HepG2 (cell line): ENCODE measurements around the gene WASHC3. TPM values are rescaled to one million over a fixed set of nuclear protein-coding genes. Genes with fewer than 3 reads are reported as not detected.

Experiments used
- ATAC-seq: fragments of 200-7000 bp; cut with Tn5 transposase; 3 replicates; pipeline ENCODE4 v1.9.1; 2020; ENCODE audit warnings: mild to moderate bottlenecking, moderate library complexity
- BruUV-seq: library from RNA; stranded (reverse); fragments of 400-500 nt; replicated peaks from 2 replicates; lab custom pipeline; 2021; lab: Mats Ljungman, UMichigan
- CTCF ChIA-PET: fragments of 300-600 bp; formaldehyde crosslinking; extraction: SDS; loops from one replicate; lab custom pipeline; 2021; ENCODE audit warnings: low total read pairs, inconsistent platforms, low intra/inter-chr PET ratio; lab: Yijun Ruan, JAX
- POLR2A ChIA-PET: fragments of 350-600 bp; sonication (Branson Sonifier 250); formaldehyde crosslinking; loops from one replicate; lab custom pipeline; 2020; ENCODE audit warnings: antibody characterized with exemption, inconsistent platforms; lab: Yijun Ruan, JAX
- DNase-seq: peaks from one replicate; pipeline ENCODE4 v3.0.0-alpha.2; 2015; ENCODE audit warnings: low spot score
- FAIRE-seq: peaks from 3 replicates; lab custom pipeline; 2011; peaks lifted over from hg19 to GRCh38; lab: Jason Lieb, UNC
- H2AFZ ChIP-seq: one replicate; pipeline ENCODE4 v1.6.1; 2011; ENCODE audit warnings: low read length, inconsistent platforms
- H3K27ac ChIP-seq: fragments of 300-600 bp; 3 replicates; pipeline ENCODE4 v1.8.0; 2011; ENCODE audit warnings: mixed run types, mild to moderate bottlenecking, mixed read lengths, low read length, inconsistent platforms; ENCODE audit not compliant: insufficient read depth; ENCODE audit errors: extremely low read length
- H3K27me3 ChIP-seq, 2 experiments: fragments of 200-600 bp in 1 of 2; 2 replicates in 1 of 2; 3 replicates in 1 of 2; pipeline versions ENCODE4 v1.6.0 to v1.8.0; 2011; ENCODE audit warnings: low read length in 2 of 2, mild to moderate bottlenecking in 2 of 2, moderate library complexity in 2 of 2, inconsistent platforms in 1 of 2; ENCODE audit not compliant: insufficient read depth in 2 of 2, control insufficient read depth in 1 of 2
- H3K36me3 ChIP-seq, 2 experiments: fragments of 200-600 bp in 1 of 2; replicated peaks in 1 of 2; 2 replicates in 1 of 2; 3 replicates in 1 of 2; pipeline versions ENCODE4 v1.5.1 to v1.8.0; 2011; ENCODE audit warnings: low read length in 2 of 2, inconsistent platforms in 1 of 2; ENCODE audit not compliant: insufficient read depth in 2 of 2, control insufficient read depth in 1 of 2
- H3K4me1 ChIP-seq: 2 replicates; pipeline ENCODE4 v1.5.1; 2012; ENCODE audit warnings: low read length, inconsistent platforms; ENCODE audit not compliant: insufficient read depth
- H3K4me2 ChIP-seq: 2 replicates; pipeline ENCODE4 v1.6.0; 2011; ENCODE audit warnings: low read depth, low read length, inconsistent platforms
- H3K4me3 ChIP-seq, 3 experiments: fragments of 200-600 bp in 1 of 3; sonication (generic), shearing (Covaris generic) in 1 of 3; replicated peaks in 1 of 3; 2 replicates each; pipeline ENCODE4 v1.5.1; 2011 to 2016; ENCODE audit warnings: low read length in 3 of 3, inconsistent platforms in 2 of 3, low read depth in 2 of 3, mild to moderate bottlenecking in 2 of 3, control low read depth in 1 of 3, mixed read lengths in 1 of 3; ENCODE audit not compliant: insufficient read depth in 1 of 3
- H3K79me2 ChIP-seq: one replicate; pipeline ENCODE4 v1.6.1; 2011; ENCODE audit warnings: low read length, inconsistent platforms; ENCODE audit not compliant: insufficient read depth
- H3K9ac ChIP-seq: 2 replicates; pipeline ENCODE4 v1.6.0; 2011; ENCODE audit warnings: mild to moderate bottlenecking, low read depth, low read length, inconsistent platforms; ENCODE audit not compliant: insufficient read depth
- H3K9me3 ChIP-seq: 2 replicates; pipeline ENCODE4 v1.5.1; 2012; ENCODE audit warnings: mild to moderate bottlenecking, low read length
- H4K20me1 ChIP-seq: 2 replicates; pipeline ENCODE4 v1.6.0; 2011; ENCODE audit warnings: inconsistent platforms, mild to moderate bottlenecking, low read length, moderate library complexity; ENCODE audit not compliant: insufficient read depth
- ARNT2 ChIP-seq: sonication (generic); formaldehyde crosslinking; IDR thresholded peaks from 2 replicates; pipeline ENCODE4 v1.8.0; 2022; ENCODE audit warnings: mild to moderate bottlenecking, low read depth, missing genetic modification reagents, moderate library complexity
- ARNTL ChIP-seq: sonication (generic); formaldehyde crosslinking; IDR thresholded peaks from 2 replicates; pipeline ENCODE4 v1.4.0; 2020; ENCODE audit warnings: mild to moderate bottlenecking, missing genetic modification reagents
- BORCS8-MEF2B ChIP-seq: sonication (generic); formaldehyde crosslinking; IDR thresholded peaks from 2 replicates; pipeline ENCODE4 v1.8.0; 2022; ENCODE audit warnings: mild to moderate bottlenecking, missing genetic modification reagents
- DDIT3 ChIP-seq: sonication (generic); formaldehyde crosslinking; IDR thresholded peaks from 2 replicates; pipeline ENCODE4 v1.4.0; 2020; ENCODE audit warnings: mild to moderate bottlenecking, missing genetic modification reagents
- HHEX ChIP-seq: IDR thresholded peaks from 2 replicates; pipeline ENCODE4 v1.6.1; 2016; ENCODE audit warnings: control low read depth
- HIVEP1 ChIP-seq: sonication (generic); formaldehyde crosslinking; IDR thresholded peaks from 2 replicates; pipeline ENCODE4 v1.4.0; 2020; ENCODE audit warnings: mild to moderate bottlenecking, missing genetic modification reagents
- NFE2L1 ChIP-seq: sonication (generic); formaldehyde crosslinking; IDR thresholded peaks from 2 replicates; pipeline ENCODE4 v1.4.0; 2020; ENCODE audit warnings: missing genetic modification reagents, mild to moderate bottlenecking, borderline replicate concordance
- NFIC ChIP-seq: IDR thresholded peaks from 2 replicates; pipeline ENCODE4 v1.6.1; 2012; ENCODE audit warnings: mild to moderate bottlenecking, low read length, inconsistent platforms
- SMYD3 ChIP-seq: sonication (generic); formaldehyde crosslinking; IDR thresholded peaks from 2 replicates; pipeline ENCODE4 v1.8.1; 2023; ENCODE audit warnings: mild to moderate bottlenecking, missing genetic modification reagents
- U2AF1 ChIP-seq: fragments of 200-400 bp; formaldehyde crosslinking; optimal IDR thresholded peaks from 2 replicates; pipeline ENCODE3; 2017; ENCODE audit warnings: mild to moderate bottlenecking, low read depth, low read length
- ZNF282 ChIP-seq: fragments of 450-650 bp; IDR thresholded peaks from 2 replicates; pipeline ENCODE4 v1.6.1; 2018; ENCODE audit not compliant: partially characterized antibody
- ZNF501 ChIP-seq: sonication (generic); formaldehyde crosslinking; IDR thresholded peaks from 2 replicates; pipeline ENCODE4 v1.5.1; 2020; ENCODE audit warnings: mild to moderate bottlenecking, moderate library complexity, missing genetic modification reagents
- ZNF816 ChIP-seq: sonication (generic); formaldehyde crosslinking; IDR thresholded peaks from 2 replicates; pipeline ENCODE4 v1.8.0; 2022; ENCODE audit warnings: missing genetic modification reagents, mild to moderate bottlenecking, borderline replicate concordance
- ZSCAN25 ChIP-seq: sonication (generic); formaldehyde crosslinking; IDR thresholded peaks from 2 replicates; pipeline ENCODE4 v1.8.0; 2022; ENCODE audit warnings: mild to moderate bottlenecking, missing genetic modification reagents
- WGBS: methylation state at CpG from one replicate; pipeline ENCODE4 v1.1.6; 2017; ENCODE audit warnings: low lambda C conversion rate; 5-methylcytosine and 5-hydroxymethylcytosine counted together
- in situ Hi-C: cut with HindIII; loops from 2 replicates; pipeline ENCODE4 v1.10.0; 2017; ENCODE audit warnings: low pct_unique_long_range_greater_than_20kb; ENCODE audit not compliant: extremely low pct_ligation_motif_present
- intact Hi-C: fragments of 100-400 bp; cut with micrococcal nuclease; formaldehyde crosslinking; loops from one replicate; pipeline ENCODE4 v1.10.0; 2022; ENCODE audit not compliant: unreplicated experiment
- polyA plus RNA-seq, 8 experiments: library from polyadenylated mRNA; depleted of rRNA in 3 of 8; stranded (reverse) in 7 of 8; unstranded in 1 of 8; fragments of >200 nt; fragmentation: Illumina TruSeq in 4 of 8; extraction: Trizol in 4 of 8; gene quantifications; 2 replicates each; pipeline versions ENCODE4 v1.2.1 to v1.2.3, GENCODE V29; 2011 to 2016; ENCODE audit warnings: low read depth in 4 of 8, missing spikeins in 1 of 8, mixed read lengths in 1 of 8; ENCODE audit not compliant: insufficient read depth in 1 of 8
- total RNA-seq, 5 experiments: library from RNA; depleted of rRNA; stranded (reverse); fragments of >200 nt; fragmentation: Illumina TruSeq; extraction: Trizol; gene quantifications; 2 replicates each; pipeline ENCODE4 v1.2.3, GENCODE V29; 2016; ENCODE audit warnings: low read depth in 1 of 5
- TF ChIP-seq, protein P1 (sequence below): sonication (generic); formaldehyde crosslinking; conservative IDR thresholded peaks from 2 replicates; pipeline ENCODE4 v1.4.0; 2020; ENCODE audit warnings: missing genetic modification reagents
- TF ChIP-seq, protein P2 (sequence below): sonication (generic); formaldehyde crosslinking; IDR thresholded peaks from 2 replicates; pipeline ENCODE4 v1.4.0; 2020; ENCODE audit warnings: missing genetic modification reagents

Gene WASHC3
- total and polyA plus RNA-seq, 2 of the 13 experiments (the other 11 are each of a cell fraction or from before 2014, with no cell fraction given): 32.7 to 47.3 TPM

GRCh38 chr12:102009796-102010195 is 52.0 kb downstream of the WASHC3 start:
- no peak overlapping the region for H3K4me3 ChIP-seq
- DNase-seq (no peak), ATAC-seq (no peak), FAIRE-seq (no peak)
- no peaks in the 10 kb centered on the region for H3K4me1 ChIP-seq
- no peaks in the 10 kb centered on the region for H3K9me3 ChIP-seq
- H2AFZ ChIP-seq: no peak overlapping the region
- H3K79me2 ChIP-seq: no peaks in the 10 kb centered on the region
- no peak overlapping the region for H3K9ac ChIP-seq
- no peaks in the 10 kb centered on the region for H4K20me1 ChIP-seq
- no peak overlapping the region for H3K4me2 ChIP-seq
- TF ChIP-seq ARNT2 (CRISPR knock-in tag): no peak
- no peak for TF ChIP-seq ZSCAN25 (CRISPR knock-in tag)
- TF ChIP-seq HIVEP1: no peak
- TF ChIP-seq, protein P1, sequence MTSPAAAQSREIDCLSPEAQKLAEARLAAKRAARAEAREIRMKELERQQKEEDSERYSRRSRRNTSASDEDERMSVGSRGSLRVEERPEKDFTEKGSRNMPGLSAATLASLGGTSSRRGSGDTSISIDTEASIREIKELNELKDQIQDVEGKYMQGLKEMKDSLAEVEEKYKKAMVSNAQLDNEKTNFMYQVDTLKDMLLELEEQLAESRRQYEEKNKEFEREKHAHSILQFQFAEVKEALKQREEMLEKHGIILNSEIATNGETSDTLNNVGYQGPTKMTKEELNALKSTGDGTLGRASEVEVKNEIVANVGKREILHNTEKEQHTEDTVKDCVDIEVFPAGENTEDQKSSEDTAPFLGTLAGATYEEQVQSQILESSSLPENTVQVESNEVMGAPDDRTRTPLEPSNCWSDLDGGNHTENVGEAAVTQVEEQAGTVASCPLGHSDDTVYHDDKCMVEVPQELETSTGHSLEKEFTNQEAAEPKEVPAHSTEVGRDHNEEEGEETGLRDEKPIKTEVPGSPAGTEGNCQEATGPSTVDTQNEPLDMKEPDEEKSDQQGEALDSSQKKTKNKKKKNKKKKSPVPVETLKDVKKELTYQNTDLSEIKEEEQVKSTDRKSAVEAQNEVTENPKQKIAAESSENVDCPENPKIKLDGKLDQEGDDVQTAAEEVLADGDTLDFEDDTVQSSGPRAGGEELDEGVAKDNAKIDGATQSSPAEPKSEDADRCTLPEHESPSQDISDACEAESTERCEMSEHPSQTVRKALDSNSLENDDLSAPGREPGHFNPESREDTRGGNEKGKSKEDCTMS (CRISPR knock-in tag): no peak
- TF ChIP-seq ZNF501: no peak
- no TSS peak for BruUV-seq
- ChIA-PET CTCF (no interaction called here), POLR2A (no interaction called here)
- no peak overlapping the region for H3K27ac ChIP-seq
- in situ Hi-C loops (no loop called here), intact Hi-C loops (no loop called here)
- 100% methylated on average over 3 of the region's 3 CpGs for WGBS
- no peaks in the 10 kb centered on the region for H3K36me3 ChIP-seq
- no peaks in the 10 kb centered on the region for H3K27me3 ChIP-seq

DNA sequence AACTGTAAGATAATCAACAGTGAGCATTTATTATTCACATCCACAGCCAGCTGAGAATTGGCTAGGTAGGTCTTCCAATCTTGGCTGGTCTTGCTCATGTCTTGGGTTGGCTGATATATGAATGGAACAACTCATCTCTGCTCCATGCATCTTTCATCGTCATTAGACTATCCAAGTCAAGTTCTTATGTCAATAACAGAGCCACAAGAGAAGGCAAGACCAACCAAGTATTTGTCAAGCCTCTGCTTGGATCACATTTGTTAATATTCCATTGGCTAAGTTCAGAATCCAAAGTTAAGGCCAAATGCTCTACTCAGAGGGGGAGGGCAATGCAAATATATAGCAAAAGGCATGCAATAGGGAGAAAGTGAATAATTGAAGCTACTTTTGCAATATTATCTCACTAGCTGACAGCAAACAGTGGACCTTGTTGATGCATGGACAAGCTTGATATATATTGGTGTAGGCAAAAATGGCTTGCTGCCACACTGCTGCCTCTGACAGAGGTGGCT is 53.1 kb downstream of the WASHC3 start:
- 44% methylated on average over 1 of the region's 1 CpG for WGBS
- no peaks in the 10 kb centered on the region for H3K9me3 ChIP-seq
- DNase-seq: no peak
- H3K9ac ChIP-seq: no peak overlapping the region
- ChIA-PET POLR2A (no interaction called here), CTCF (no interaction called here)
- no peaks in the 10 kb centered on the region for H3K4me1 ChIP-seq
- H3K27ac ChIP-seq: no peak overlapping the region
- H2AFZ ChIP-seq: no peak overlapping the region
- in situ Hi-C loops: no loop called here
- intact Hi-C loops: no loop called here
- H3K4me2 ChIP-seq: no peak overlapping the region
- H3K4me3 ChIP-seq: no peak overlapping the region
- no peaks in the 10 kb centered on the region for H4K20me1 ChIP-seq
- BruUV-seq: no TSS peak
- H3K36me3 ChIP-seq: no peaks in the 10 kb centered on the region
- FAIRE-seq: no peak
- no peaks in the 10 kb centered on the region for H3K79me2 ChIP-seq
- H3K27me3 ChIP-seq: no peaks in the 10 kb centered on the region
- no peak for ATAC-seq
- TF ChIP-seq DDIT3 (CRISPR knock-in tag) (no peak), ZSCAN25 (CRISPR knock-in tag) (no peak), ZNF282 (no peak), BORCS8-MEF2B (no peak), U2AF1 (no peak), SMYD3 (CRISPR knock-in tag) (no peak), HHEX (no peak), NFIC (no peak), NFE2L1 (CRISPR knock-in tag) (no peak), ZNF816 (CRISPR knock-in tag) (no peak), ARNTL (CRISPR knock-in tag) (no peak)
- TF ChIP-seq, protein P2, sequence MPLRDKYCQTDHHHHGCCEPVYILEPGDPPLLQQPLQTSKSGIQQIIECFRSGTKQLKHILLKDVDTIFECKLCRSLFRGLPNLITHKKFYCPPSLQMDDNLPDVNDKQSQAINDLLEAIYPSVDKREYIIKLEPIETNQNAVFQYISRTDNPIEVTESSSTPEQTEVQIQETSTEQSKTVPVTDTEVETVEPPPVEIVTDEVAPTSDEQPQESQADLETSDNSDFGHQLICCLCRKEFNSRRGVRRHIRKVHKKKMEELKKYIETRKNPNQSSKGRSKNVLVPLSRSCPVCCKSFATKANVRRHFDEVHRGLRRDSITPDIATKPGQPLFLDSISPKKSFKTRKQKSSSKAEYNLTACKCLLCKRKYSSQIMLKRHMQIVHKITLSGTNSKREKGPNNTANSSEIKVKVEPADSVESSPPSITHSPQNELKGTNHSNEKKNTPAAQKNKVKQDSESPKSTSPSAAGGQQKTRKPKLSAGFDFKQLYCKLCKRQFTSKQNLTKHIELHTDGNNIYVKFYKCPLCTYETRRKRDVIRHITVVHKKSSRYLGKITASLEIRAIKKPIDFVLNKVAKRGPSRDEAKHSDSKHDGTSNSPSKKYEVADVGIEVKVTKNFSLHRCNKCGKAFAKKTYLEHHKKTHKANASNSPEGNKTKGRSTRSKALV (CRISPR knock-in tag): no peak
